Ammon's horn (tissue), 1 donor: Measurements from ENCODE around the gene ITGAX.
"Not testable (repeated sequence)": the region's sequence is repeated elsewhere in the genome, so short reads cannot be mapped to it uniquely, and the experiment has no call there.

Source experiments
- DNase-seq: peaks from one replicate; pipeline ENCODE4 v3.0.0-alpha.2; 2016; ENCODE audit warnings: low spot score

Gene ITGAX

GRCh38 chr16:31354394-31355291 lies at the start of gene ITGAX:
ITGAX (plus strand) TSS chr16:31355176; CDS start chr16:31355255, 79 bp downstream.
- peak; percentile 68 for DNase-seq

DNA sequence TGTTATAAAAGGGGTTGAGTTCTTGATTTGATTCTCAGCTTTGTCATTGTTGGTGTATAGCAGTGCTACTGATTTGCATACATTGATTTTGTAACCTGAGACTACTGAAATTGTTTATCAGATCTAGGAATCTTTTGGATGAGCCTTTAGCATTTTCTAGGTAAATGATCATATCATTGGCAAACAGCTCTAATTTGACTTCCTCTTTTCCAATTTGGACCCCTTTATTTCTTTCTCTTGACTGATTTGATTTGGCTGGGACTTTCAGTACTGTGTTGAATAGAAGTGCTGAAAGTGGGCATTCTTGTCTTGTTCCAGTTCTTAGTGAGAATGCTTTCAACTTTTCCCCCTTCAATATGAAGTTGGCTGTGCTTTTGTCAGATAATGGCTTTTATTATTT lies 49.8 kb upstream of the ITGAX start:
- no peak for DNase-seq

DNA sequence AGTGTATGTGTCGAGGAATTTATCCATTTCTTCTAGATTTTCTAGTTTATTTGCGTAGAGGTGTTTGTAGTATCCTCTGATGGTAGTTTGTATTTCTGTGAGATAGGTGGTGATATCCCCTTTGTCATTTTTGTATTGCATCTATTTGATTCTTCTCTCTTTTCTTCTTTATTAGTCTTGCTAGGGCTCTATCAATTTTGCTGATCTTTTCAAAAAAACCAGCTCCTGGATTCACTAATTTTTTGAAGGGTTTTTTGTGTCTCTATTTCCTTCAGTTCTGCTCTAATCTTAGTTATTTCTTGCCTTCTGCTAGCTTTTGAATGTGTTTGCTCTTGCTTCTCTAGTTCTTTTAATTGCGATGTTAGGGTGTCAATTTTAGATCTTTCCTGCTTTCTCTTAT lies 46.6 kb upstream of the ITGAX start:
- not testable (repeated sequence) for DNase-seq

DNA sequence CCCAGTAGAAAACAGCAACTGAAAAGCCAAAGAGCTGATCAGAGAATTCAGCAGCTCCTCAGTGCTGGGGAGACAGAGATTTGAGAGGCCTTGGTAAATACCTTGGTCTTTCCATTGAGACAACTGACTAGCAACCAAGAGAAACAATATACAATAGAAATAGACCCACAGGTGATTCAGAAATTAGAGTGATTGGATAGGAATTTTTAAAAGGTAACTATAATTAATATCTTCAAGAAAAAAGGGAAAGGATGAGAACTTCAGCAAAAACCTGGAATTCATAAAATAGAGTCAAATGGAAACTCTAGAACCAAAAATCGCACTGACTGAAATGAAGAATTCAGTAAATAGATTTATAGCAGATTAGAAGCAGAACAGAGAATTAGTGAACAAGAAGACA lies 32.5 kb upstream of the ITGAX start:
- no peak for DNase-seq

- no peak for DNase-seq
Measured at GRCh38 chr16:31323959-31324629, 30.9 kb upstream of the ITGAX start.

GRCh38 chr16:31325171-31325570 lies 29.8 kb upstream of the ITGAX start:
- DNase-seq = no peak

- DNase-seq = no peak
Measured at GRCh38 chr16:31327646-31328225, 27.2 kb upstream of the ITGAX start.

DNA sequence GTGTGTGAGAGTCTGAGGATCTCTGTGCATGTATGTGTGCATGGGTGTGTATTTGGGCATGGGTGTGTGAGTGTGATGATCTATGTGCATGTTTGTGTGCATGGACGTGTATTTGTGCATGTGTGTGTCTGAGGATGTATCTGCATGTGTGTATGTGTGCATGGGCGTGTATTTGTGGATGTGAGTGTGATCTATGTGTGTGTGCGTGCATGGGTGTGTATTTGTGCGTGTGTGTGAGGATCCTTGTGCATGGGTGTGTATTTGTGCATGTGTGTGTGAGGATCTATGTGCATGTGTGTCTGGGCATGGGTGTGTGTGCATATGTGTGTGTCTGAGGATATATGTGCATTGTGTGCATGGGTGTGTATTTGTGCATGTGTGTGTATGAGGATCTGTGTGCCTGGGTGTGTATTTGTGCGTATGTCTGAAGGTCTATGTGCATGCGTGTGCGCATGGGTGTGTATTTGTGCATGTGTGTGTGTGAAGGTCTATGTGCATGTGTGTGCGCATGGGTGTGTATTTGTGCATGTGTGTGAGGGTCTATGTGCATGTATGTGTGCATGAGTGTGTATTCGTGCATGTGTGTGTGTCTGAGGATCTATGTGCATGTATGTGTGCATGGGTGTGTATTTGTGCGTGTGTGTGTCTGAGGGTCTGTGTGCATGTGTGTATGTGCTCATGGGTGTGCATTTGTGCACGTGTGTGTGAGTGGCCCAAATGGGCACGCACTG lies 26.5 kb upstream of the ITGAX start:
- no peak for DNase-seq

- no peak for DNase-seq
Measured at GRCh38 chr16:31329671-31330552, 25.1 kb upstream of the ITGAX start.

- DNase-seq = no peak
Measured at GRCh38 chr16:31330553-31330890, 24.5 kb upstream of the ITGAX start.

DNA sequence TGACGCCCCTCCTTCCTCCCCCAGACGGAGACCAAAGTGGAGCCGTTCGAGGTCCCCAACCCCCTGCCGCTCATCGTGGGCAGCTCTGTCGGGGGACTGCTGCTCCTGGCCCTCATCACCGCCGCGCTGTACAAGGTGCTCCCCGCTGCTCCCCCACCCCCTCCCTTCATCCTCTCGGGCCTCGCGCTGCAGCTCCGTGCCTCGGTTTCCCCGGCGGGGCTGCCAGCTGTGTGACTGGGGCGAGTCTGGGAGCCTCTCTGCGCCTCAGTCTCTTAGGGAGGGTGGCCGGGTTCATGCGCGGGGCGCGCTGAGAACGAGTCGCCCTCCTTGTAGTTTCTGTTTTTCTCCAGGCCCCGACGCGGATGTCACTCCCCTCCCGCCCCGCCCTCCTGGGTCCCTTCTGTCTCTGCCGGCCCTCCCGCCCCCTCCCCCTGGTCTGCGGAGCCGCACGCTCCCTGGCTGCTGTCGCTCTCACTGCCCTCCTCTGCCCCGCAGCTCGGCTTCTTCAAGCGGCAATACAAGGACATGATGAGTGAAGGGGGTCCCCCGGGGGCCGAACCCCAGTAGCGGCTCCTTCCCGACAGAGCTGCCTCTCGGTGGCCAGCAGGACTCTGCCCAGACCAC lies 23.7 kb upstream of the ITGAX start:
- no peak for DNase-seq

GRCh38 chr16:31331807-31332301 lies 23.1 kb upstream of the ITGAX start:
- DNase-seq = no peak

- DNase-seq = no peak
Measured at GRCh38 chr16:31332544-31332943, 22.4 kb upstream of the ITGAX start.

DNA sequence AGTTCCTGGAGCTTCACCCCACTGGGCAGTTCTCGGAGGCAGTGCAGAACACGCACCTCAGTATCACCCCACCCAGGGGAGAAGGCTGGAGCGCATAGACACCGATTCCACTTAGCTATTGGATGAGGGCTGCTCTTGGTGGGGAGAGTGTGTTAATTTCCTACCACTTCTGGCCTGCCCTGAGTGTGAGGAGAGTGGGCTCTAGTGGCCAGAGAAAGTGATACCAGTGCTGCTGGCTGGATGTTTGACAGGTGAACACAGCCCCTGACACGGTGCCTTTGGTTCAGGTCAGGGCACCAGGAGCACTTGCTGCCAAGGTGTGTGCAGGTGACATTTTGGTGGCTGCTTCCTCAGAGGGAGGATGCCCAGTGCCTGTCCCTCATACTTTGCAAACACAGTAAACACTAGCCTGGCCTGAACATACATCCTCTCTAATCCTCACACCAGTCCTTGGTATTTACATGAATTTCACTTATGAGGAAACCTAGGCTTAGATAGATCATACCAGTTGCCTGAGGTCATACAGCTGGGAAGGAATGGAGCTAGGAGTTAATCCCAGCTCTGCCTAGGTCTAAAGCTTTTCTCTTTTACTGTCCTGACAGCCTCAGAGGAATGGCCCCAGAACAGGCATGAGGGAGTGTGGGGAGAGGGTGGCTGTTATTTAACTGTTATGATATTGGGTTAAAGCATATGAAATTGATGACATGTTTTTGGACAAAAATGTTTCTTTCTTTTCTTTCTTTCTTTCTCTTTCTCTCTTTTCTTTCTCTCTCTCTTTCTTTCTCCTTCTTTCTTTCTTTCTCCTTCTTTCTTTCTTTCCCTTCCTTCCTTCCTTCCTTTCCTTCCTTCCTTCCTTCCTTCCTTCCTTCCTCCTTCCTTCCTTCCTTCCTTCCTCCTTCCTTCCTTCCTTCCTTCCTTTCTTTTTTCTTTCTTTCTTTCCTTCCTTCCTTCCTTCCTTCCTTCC lies 21.0 kb upstream of the ITGAX start:
- DNase-seq = no peak

DNA sequence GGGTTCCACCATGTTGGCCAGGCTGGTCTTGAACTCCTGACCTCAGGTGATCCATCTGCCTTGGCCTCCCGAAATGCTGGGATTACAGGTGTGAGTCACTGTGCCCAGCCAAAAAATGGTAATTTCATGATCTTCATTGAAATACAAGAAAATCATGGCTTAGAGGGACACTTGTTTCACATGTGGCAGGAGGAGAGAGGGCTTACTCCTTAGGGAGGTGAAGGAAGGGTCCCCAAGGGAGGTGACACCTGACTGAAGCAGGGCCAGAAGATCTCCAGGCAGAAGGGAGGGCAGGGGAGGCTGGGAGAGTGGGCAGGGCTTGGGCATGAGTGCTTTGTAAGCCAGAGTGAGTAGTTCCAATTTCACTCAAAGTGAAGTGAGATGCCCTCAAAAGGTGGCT lies 20.0 kb upstream of the ITGAX start:
- no peak for DNase-seq

GRCh38 chr16:31335431-31335830 lies 19.5 kb upstream of the ITGAX start:
- no peak for DNase-seq

DNA sequence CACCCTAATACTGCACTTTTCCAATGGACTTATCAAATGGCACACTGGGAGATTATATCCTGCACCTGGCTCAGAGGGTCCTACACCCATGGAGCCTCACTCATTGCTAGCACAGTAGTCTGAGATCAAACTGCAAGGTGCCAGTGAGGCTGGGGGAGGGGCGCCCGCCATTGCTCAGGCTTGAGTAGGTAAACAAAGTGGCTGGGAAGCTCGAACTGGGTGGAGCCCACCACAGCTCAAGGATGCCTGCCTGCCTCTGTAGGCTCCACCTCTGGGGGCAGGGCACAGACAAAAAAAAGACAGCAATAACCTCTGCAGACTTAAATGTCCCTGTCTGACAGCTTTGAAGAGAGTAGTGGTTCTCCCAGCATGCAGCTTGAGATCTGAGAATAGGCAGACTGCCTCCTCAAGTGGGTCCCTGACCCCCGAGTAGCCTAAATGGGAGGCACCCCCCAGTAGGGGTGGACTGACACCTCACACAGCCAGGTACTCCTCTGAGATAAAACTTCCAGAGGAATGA lies 16.8 kb upstream of the ITGAX start:
- DNase-seq = not testable (repeated sequence)

GRCh38 chr16:31344712-31345111 lies 10.3 kb upstream of the ITGAX start:
- DNase-seq = no peak

DNA sequence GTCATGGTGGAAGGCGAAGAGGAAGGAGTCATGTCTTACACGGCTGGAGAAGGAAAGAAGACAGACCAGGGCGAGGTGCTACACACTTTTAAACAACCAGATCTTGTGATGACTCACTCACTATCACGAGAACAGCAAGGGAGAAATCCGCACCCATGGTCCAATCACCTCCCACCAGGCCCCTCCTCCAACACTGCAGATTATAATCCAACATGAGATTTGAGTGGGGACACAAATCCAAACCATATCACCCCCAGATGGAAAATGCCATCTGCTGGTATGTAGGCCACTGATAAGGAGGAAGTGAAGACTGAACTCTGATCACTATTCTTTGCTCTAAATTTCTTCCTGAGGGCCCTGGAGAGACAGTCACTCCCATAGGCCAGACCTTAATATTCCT lies 7.5 kb upstream of the ITGAX start:
- DNase-seq = no peak
